Gastrocnemius medialis (tissue), 4 donors: ENCODE data around the gene WNT9B. TPM values are rescaled to one million over a fixed set of nuclear protein-coding genes. Genes with fewer than 3 reads are reported as not detected.

Experiments
- ATAC-seq, 2 donors: fragments of 150-250 bp; one replicate each; pipeline ENCODE4 v1.9.1; 2016
- DNase-seq, 2 donors: peaks; one replicate each; pipeline ENCODE4 v3.0.0-alpha.2; 2019
- H3K27ac ChIP-seq, 4 donors: fragments of 200-600 bp; sonication (generic); 1 replicate in 1 of 4; 2 replicates in 3 of 4; pipeline ENCODE4 v1.5.1; 2016 to 2018; ENCODE audit warnings: mild to moderate bottlenecking in 2 of 4, moderate library complexity in 1 of 4
- H3K27me3 ChIP-seq, 3 donors: fragments of 200-600 bp; sonication (generic) in 2 of 3; 1 replicate in 1 of 3; 2 replicates in 2 of 3; pipeline versions ENCODE4 v1.5.1 to v1.6.0; 2016 to 2019; ENCODE audit warnings: mild to moderate bottlenecking in 1 of 3, moderate library complexity in 1 of 3
- H3K36me3 ChIP-seq, 2 donors: fragments of 200-600 bp; sonication (generic) in 1 of 2; one replicate each; pipeline ENCODE4 v1.5.1; 2017 to 2018
- H3K4me1 ChIP-seq, 2 donors: fragments of 200-600 bp; sonication (generic) in 1 of 2; one replicate each; pipeline ENCODE4 v1.5.1; 2016 to 2017; ENCODE audit warnings: mild to moderate bottlenecking in 2 of 2
- H3K4me3 ChIP-seq, 4 donors: fragments of 200-600 bp; sonication (generic) in 3 of 4; 1 replicate in 1 of 4; 2 replicates in 3 of 4; pipeline ENCODE4 v1.5.1; 2016 to 2019; ENCODE audit warnings: mild to moderate bottlenecking in 2 of 4
- H3K9me3 ChIP-seq, 3 donors: fragments of 200-600 bp; sonication (generic) in 2 of 3; 1 replicate in 1 of 3; 2 replicates in 2 of 3; pipeline ENCODE4 v1.5.1; 2016 to 2019
- POLR2A ChIP-seq, 2 donors: fragments of 450-650 bp; IDR thresholded peaks; one replicate each; pipeline ENCODE4 v1.6.1; 2017; ENCODE audit warnings: antibody characterized with exemption in 2 of 2, mild to moderate bottlenecking in 2 of 2, moderate library complexity in 2 of 2
- in situ Hi-C, 4 donors: fragments of 200-750 bp; cut with MboI; loops; one replicate each; pipeline versions ENCODE4 v1.15.0 to v1.8.0; 2017; ENCODE audit warnings: low sequenced_read_pairs in 4 of 4
- intact Hi-C: fragments of 100-400 bp; cut with DNase I; formaldehyde crosslinking; loops from one replicate; pipeline ENCODE4 v1.15.1; 2023; ENCODE audit warnings: low total_unique reads
- total RNA-seq, 4 donors: library from RNA; depleted of rRNA; stranded (reverse); fragments of >200 nt; gene quantifications; one replicate each; pipeline versions ENCODE4 v1.1.0 to v1.2.3, GENCODE V29; 2016
- TF ChIP-seq, protein P1 (sequence below), 5 experiments: fragments of 450-650 bp in 3 of 5; fragments of 200-600 bp in 2 of 5; sonication (generic) in 2 of 5; IDR thresholded peaks in 4 of 5; conservative IDR thresholded peaks in 1 of 5; 1 replicate in 4 of 5; 2 replicates in 1 of 5; pipeline ENCODE4 v1.5.1; 2016 to 2019; ENCODE audit warnings: antibody characterized with exemption in 5 of 5, mild to moderate bottlenecking in 3 of 5, moderate library complexity in 3 of 5

Gene WNT9B
- total RNA-seq, 4 donors from 2014 or later: 0.40 TPM; not detected in 3

DNA sequence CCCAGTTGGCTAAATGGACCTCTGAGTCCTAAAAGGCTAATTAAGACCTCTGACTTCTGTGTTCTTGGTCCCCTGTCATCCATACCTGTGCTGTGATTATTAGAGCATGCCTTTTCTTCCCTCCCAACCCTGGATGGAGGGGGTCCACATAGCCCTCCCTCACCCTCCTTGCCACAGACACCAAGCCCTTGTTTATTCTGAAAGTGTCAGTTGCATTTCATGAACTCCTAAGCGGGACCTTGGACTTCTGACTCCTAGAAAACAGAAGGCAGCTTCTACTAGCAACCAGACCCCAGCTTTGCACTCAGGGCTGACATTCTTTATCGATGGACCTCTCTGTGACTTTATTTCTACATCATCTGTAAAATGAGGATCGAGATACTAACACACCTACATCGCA, 38.1 kb downstream of the WNT9B start:
- TF ChIP-seq POLR2A (IDR thresholded peaks at IDR 0.05): no peak
- TF ChIP-seq, protein P1, sequence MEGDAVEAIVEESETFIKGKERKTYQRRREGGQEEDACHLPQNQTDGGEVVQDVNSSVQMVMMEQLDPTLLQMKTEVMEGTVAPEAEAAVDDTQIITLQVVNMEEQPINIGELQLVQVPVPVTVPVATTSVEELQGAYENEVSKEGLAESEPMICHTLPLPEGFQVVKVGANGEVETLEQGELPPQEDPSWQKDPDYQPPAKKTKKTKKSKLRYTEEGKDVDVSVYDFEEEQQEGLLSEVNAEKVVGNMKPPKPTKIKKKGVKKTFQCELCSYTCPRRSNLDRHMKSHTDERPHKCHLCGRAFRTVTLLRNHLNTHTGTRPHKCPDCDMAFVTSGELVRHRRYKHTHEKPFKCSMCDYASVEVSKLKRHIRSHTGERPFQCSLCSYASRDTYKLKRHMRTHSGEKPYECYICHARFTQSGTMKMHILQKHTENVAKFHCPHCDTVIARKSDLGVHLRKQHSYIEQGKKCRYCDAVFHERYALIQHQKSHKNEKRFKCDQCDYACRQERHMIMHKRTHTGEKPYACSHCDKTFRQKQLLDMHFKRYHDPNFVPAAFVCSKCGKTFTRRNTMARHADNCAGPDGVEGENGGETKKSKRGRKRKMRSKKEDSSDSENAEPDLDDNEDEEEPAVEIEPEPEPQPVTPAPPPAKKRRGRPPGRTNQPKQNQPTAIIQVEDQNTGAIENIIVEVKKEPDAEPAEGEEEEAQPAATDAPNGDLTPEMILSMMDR (IDR thresholded peaks at IDR 0.05 in 4 of 5, conservative IDR thresholded peaks at IDR 0.05 in 1 of 5): no peak
- peaks cover 12 to 24% (median 23%) of the 10 kb centered on the region in 3 donors for H3K27me3 ChIP-seq
- ATAC-seq (no peak), DNase-seq (no peak)
- H3K36me3 ChIP-seq: no peaks in the 10 kb centered on the region
- H3K4me3 ChIP-seq: no peak overlapping the region
- in situ Hi-C loops (no loop called here), intact Hi-C loops (no loop called here)
- no peaks in the 10 kb centered on the region for H3K9me3 ChIP-seq
- H3K27ac ChIP-seq: no peak overlapping the region
- H3K4me1 ChIP-seq: no peaks in the 10 kb centered on the region

DNA sequence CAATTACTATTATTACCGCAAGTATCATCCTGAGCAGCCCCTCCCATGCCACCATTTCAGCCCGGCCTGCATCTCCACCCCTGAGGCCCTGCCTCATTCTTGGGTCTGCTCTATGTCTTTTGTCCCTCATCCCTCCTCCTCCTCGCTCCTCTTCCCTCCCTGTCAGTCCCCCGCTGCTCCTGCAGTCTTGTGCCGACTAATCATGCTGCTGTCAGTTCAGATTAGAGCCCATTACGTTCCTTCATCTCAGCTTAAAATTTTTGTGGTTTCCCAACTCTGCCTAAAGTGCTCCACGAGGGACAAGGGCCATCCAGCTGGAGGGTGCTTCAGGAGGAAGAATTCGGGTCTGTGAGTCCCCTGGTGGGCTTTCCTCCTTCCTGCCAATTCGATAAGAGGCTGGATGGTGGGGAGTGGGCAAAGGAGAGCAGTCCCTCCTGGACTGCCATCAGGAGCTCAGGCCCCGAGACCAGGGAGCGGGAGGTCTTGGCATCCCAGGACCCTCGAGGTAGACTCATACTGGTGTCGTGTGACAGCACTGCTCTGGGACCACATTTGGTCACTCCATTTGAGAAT, 38.7 kb downstream of the WNT9B start:
- peaks cover 11 to 24% (median 17%) of the 10 kb centered on the region in 3 donors for H3K27me3 ChIP-seq
- no peak overlapping the region for H3K27ac ChIP-seq
- no peak for TF ChIP-seq POLR2A (IDR thresholded peaks at IDR 0.05)
- TF ChIP-seq, protein P1 (IDR thresholded peaks at IDR 0.05 in 4 of 5, conservative IDR thresholded peaks at IDR 0.05 in 1 of 5): no peak
- ATAC-seq: no peak
- no peak overlapping the region for H3K4me3 ChIP-seq
- in situ Hi-C loops: no loop called here
- no peaks in the 10 kb centered on the region for H3K36me3 ChIP-seq
- H3K9me3 ChIP-seq: no peaks in the 10 kb centered on the region
- H3K4me1 ChIP-seq: no peaks in the 10 kb centered on the region
- no peak for DNase-seq
- intact Hi-C loops: no loop called here

DNA sequence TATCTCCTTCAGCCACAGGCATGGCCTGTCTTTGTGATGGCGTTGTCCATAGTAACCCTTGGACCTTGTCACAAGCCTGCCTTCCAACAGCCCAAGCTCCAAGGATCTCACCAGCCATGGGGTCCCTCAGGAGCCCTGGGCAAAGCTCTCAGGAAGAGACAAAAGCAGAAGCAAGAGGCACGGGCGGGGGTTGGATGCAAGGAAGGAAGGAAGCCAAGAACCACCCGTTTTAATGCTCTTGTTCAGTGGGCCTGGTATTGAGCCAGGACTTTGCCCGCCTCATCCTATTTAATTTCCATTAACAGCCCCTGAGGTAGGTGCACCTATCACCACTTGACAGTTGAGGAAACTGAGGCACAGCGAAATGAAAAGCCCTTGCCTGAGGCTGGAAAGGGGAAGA, 39.3 kb downstream of the WNT9B start:
- peaks cover 11 to 23% (median 11%) of the 10 kb centered on the region in 3 donors for H3K27me3 ChIP-seq

DNA sequence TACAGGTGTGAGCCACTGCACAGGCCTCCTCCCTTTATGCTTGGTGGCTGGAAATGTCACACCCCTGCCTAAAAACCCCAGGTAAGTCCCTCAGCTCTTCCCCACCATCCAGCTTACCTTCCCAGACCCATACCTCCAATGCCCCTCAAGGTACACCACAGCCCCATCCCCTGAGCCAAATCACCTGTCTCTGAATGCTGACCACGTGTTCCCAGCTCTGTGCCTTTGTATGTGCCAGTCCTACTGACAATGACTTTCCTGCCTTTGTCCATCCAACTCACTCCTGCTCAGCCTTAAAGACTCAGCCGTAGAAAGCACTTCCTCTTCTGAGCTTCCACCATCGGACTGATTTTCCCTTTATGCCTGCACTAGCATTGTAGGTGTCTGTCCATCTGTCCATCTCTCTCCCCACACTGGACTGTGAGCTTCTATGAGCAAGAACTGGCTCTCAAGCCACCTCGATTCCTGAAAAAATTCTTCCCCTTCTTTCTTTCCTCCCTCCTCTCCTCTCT, 40.9 kb downstream of the WNT9B start:
- H3K4me1 ChIP-seq: no peaks in the 10 kb centered on the region
- no peaks in the 10 kb centered on the region for H3K9me3 ChIP-seq
- intact Hi-C loops (no loop called here), in situ Hi-C loops (no loop called here)
- peaks cover 9 to 23% (median 11%) of the 10 kb centered on the region in 3 donors for H3K27me3 ChIP-seq
- ATAC-seq (no peak), DNase-seq (no peak)
- no peak for TF ChIP-seq POLR2A (IDR thresholded peaks at IDR 0.05)
- TF ChIP-seq, protein P1 (IDR thresholded peaks at IDR 0.05 in 4 of 5, conservative IDR thresholded peaks at IDR 0.05 in 1 of 5): no peak
- no peak overlapping the region for H3K4me3 ChIP-seq
- H3K36me3 ChIP-seq: no peaks in the 10 kb centered on the region
- no peak overlapping the region for H3K27ac ChIP-seq

More for the DNA sequence above, 39.3 kb downstream of the WNT9B start:
- no peaks in the 10 kb centered on the region for H3K36me3 ChIP-seq
- intact Hi-C loops (no loop called here), in situ Hi-C loops (no loop called here)
- TF ChIP-seq, protein P1 (IDR thresholded peaks at IDR 0.05 in 4 of 5, conservative IDR thresholded peaks at IDR 0.05 in 1 of 5): no peak
- no peak for TF ChIP-seq POLR2A (IDR thresholded peaks at IDR 0.05)
- H3K27ac ChIP-seq: no peak overlapping the region
- H3K4me3 ChIP-seq: no peak overlapping the region
- no peaks in the 10 kb centered on the region for H3K4me1 ChIP-seq
- ATAC-seq (no peak), DNase-seq (no peak)
- no peaks in the 10 kb centered on the region for H3K9me3 ChIP-seq
